GM19395 (cell line): ENCODE measurements around the gene PHF21A.
A peak's percentile ranks its signal among the peaks of the same experiment; 100 is the strongest.

Experiments used
- ATAC-seq: cut with Tn5 transposase; IDR thresholded peaks from one replicate; pipeline ENCODE4 v1.9.1; 2021; ENCODE audit warnings: mild to moderate bottlenecking, moderate library complexity; ENCODE audit not compliant: unreplicated experiment

PHF21A gene

GRCh38 chr11:45924036-45924915 lies 197.0 kb downstream of the PHF21A start:
- no peak for ATAC-seq

GRCh38 chr11:45922425-45923082 lies 198.7 kb downstream of the PHF21A start, which contains the start of gene LARGE2:
Gene LARGE2, plus strand, starts transcription at chr11:45922656. Its CDS starts 227 bp downstream, at chr11:45922883.
- no peak for ATAC-seq

GRCh38 chr11:45921561-45922424 lies 199.5 kb downstream of the PHF21A start:
- ATAC-seq: no peak

- ATAC-seq: no peak
Observed at GRCh38 chr11:45920531-45921477, 200.4 kb downstream of the PHF21A start.

- no peak for ATAC-seq
Observed at GRCh38 chr11:45919806-45920530, 201.3 kb downstream of the PHF21A start.

DNA sequence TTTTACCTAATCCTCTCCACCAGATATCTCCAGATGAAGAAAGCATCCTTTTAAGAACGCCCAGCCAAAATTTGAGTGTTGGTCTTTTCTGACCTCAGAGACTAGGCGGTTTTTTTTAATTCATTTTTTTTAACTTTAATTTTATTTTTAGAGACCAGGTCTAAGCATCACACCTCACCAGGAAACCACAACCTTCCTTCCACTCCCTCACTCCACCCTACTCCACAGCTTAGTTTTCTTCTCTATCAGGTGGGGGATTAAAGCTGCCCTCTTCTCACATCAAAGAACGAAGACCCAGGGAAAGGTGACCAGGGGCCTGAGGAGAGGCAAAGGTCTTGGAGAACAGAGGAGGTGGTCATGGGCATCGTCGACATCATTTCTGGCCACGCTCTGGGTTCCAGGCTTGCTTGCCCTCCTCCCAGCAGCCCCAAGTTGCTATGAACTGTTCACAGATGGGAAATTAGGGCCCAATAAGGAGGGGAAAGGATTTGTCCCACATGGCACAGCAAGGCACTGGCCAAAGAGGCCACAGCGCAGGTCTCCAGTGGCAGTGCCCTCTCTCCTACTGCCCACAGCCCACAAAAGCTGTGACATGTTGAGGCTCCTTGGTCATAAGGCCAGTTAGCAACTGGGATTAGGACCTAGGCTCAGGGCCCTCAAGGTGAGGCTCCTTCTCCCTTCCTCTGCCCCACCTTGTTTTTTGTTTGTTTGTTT lies 202.1 kb downstream of the PHF21A start:
- no peak for ATAC-seq

- ATAC-seq: peak; percentile 47
Observed at GRCh38 chr11:45918331-45918941, 202.8 kb downstream of the PHF21A start.

DNA sequence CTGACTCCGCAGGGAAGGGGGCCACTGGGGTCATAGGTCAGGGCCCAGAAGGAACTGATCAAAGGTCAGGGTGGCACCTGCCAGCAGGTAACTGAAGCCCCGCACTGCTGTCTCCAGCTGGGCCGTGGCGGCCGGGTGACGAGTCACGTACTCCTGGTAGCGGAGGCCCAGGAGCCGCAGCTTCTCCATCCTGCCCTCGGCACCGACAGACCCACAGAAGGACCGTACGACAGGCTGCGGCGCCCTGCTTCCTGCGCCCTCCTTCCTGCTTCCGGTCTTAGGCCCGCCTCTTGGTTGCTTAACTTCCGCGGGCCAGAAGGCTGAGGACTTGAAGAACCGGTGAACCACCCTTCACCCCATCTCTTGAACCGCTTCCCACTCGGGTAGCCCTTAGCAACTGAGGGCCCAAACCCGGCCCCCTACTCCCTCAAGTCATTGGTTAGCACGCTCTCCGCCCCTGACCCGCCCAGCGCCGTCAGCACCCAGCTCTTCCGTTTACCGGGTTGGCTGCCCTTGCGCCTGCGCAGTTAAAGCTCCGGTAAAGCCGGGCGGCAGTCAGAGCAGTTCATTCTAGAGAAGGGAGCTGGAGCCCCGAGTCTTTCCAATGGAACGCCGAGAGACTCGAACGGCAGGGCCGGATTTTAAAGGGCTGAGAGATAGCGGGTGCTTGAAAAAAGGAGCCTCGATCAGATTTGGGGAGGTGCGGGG lies 203.5 kb downstream of the PHF21A start, which contains the start of gene PEX16:
Gene PEX16, minus strand, starts transcription at position 255 of the 708 bp plus-strand sequence. Its CDS starts 66 bp downstream, at position 189.
- peak; percentile 88 for ATAC-seq

DNA sequence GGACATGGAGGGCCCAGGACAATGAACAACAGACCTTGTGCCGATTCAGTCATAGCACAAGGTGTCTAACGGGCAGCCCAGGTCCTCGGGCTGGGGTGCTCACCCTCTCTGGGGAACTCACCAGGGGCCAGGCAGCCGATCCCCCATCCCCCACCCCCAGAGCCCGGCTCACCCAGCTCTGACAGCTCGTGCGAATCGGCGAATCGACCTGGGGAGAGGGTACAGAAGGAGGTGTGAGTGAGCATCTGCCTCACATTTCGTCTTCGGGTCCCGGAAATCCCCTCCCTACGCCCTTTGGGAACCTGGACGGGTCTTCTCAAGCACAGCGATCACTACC lies 204.0 kb downstream of the PHF21A start:
- no peak for ATAC-seq

- ATAC-seq: no peak
Observed at GRCh38 chr11:45915446-45915845, 205.8 kb downstream of the PHF21A start.

DNA sequence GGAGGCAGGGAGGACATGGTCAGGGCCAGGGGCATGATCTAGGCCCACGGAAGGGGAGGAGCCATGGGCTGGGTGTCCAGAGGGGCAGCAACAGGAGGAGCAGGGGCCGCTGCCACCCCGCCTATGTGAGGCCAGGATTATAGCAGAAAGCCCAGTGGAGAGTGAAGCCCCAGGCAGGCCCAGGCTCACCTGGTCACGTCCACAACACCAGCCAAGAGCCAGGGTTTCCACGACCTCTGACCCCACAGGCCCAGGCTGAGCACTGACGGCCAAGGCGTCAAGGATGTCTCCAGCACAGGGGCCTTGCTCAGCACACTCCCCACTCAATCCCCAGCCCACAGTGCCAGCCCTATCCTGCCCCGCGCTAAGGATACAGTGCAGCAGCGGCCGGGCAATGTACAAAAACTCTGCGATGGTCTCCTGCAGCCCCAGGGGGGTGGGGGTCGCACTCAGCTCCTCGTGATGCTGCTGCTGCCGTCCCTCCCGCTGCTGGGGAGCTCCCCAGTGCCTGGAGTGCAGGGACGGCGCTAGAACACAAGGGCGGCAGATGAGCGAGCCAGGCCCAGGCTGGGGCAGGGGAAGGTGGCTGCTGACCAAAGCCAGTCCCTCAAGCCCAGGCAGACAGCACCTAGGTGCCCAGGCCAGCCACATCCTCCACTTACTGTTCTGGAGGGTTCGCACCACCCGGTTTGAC lies 207.2 kb downstream of the PHF21A start:
- ATAC-seq: no peak

- ATAC-seq: no peak
Observed at GRCh38 chr11:45913514-45913913, 207.7 kb downstream of the PHF21A start.

DNA sequence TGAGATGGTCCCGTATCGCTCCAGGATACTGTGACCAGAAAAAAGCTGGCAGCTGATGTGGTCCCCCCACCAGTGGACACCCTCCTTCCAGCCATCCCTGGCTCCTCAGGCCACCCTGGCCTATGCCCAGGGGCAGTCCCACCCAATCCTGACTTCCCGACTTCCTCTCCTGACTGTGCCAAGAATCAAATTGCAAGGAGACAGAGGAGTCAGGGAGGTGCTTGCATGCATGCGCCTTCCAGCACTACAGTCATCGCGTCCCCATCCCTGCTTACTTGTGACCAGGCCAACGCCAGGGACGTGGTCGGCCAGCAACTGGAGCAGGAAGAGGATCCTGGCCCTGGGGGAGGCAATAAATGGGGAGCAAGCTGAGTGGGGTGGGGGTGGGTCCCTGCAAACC lies 210.6 kb downstream of the PHF21A start:
- ATAC-seq: no peak

DNA sequence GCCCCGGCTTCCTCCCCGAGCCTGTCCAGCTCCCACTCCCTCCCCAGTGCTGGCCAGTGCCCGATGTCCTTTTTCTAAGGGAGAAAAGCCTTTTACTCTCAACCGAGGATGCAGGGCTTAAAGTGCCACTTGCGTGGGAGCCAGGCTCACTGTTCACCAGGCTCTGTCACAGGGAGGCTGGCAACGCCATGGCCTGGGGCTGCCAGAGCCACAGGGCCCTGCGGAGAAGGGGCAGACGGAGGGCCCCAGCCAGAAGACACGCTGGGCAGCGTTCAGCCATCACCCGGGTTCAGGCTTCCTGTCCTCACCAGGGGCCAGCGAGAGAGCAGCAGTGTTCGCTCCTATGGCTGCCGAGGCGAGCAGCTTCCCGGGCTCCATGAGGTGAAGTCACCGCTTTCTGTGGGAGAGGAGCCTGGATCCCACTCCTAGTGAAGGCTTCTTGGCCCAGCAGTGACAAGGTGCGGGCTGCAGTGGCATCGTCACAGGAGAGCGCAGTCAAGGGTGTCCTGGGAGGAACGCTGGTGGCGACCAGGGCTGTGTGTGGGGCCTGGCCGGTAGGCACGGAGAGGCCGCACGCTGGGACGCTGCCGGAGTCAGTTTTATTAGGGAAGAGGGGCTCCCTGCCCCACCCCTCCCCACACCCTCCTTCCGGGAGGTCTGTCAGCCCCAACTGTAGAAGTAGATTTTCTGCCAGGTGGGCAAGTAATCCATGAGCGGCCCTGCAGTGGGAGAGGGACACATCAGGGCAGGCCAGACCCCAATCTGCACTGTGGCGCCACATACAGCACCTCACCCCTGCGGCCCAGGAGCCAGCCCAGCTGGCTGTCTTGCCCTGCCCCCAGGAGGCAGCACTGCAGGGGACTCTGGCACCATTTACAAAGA lies 211.4 kb downstream of the PHF21A start:
- ATAC-seq: no peak

DNA sequence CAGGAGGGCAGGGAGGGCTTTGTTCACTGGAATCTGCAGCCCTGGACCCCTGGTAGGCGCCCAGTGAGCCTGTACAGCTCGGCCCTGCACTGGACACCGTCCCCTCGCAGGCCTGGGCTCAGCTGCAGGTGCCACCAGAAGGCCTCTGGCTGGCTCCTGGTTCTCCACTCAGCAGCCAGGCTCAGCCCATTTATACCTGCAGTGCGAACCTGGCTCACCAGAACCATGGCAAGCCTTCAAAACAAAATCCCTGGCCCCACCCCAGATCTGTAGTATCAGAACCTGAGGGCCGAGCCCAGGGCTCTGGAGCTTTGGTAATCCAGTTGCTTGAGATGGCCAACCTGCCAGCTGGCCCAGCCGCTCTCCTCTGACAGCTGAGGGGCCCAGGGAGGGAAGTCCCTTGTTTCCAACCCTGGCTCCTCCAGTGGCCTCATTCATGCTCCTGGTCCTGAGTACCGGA lies 213.3 kb downstream of the PHF21A start:
- ATAC-seq: no peak
